ENCODE measurements around the gene SMARCD3.
A peak's percentile ranks its signal among the peaks of the same experiment; 100 is the strongest.

Gene SMARCD3

GRCh38 chr7:151257990-151258389, 9.5 kb upstream of the SMARCD3 start:
- TF ChIP-seq Cebpa-rat (IDR thresholded peaks at IDR 0.05): no peak
- H3K4me1 ChIP-seq: no peaks in the 10 kb centered on the region
- H3K9me3 ChIP-seq: no peaks in the 10 kb centered on the region
- no peak overlapping the region for H3K4me2 ChIP-seq
- peaks cover 51% of the 10 kb centered on the region for H3K27me3 ChIP-seq
- H3K36me3 ChIP-seq: no peaks in the 10 kb centered on the region
- peaks cover 22% of the 10 kb centered on the region; the same call in 1 of the 2 replicates for H4K20me1 ChIP-seq
- no peak overlapping the region for H3K4me3 ChIP-seq
- no peak overlapping the region for H3K27ac ChIP-seq
- H3K9ac ChIP-seq: no peak overlapping the region

GRCh38 chr7:151256410-151257045, 8.0 kb upstream of the SMARCD3 start:
- peaks cover 66% of the 10 kb centered on the region for H3K27me3 ChIP-seq

GRCh38 chr7:151255390-151255789, 6.9 kb upstream of the SMARCD3 start:
- peaks cover 13% of the 10 kb centered on the region for H3K4me1 ChIP-seq
- H3K4me2 ChIP-seq: no peak overlapping the region
- no peaks in the 10 kb centered on the region for H3K36me3 ChIP-seq
- no peak for TF ChIP-seq Cebpa-rat (IDR thresholded peaks at IDR 0.05)
- no peaks in the 10 kb centered on the region for H3K9me3 ChIP-seq
- peaks cover 77% of the 10 kb centered on the region for H3K27me3 ChIP-seq
- H3K27ac ChIP-seq: no peak overlapping the region
- no peak overlapping the region for H3K4me3 ChIP-seq
- H4K20me1 ChIP-seq: peaks cover 48% of the 10 kb centered on the region
- H3K9ac ChIP-seq: no peak overlapping the region

More at GRCh38 chr7:151256410-151257045, 8.0 kb upstream of the SMARCD3 start:
- Histone ChIP-seq H3K4me2 (no peak overlapping the region), H3K36me3 (no peaks in the 10 kb centered on the region), H3K9ac (no peak overlapping the region), H3K9me3 (no peaks in the 10 kb centered on the region), H3K4me1 (peaks cover 8% of the 10 kb centered on the region), H4K20me1 (peaks cover 36% of the 10 kb centered on the region), H3K4me3 (no peak overlapping the region), H3K27ac (no peak overlapping the region)
- TF ChIP-seq Cebpa-rat (IDR thresholded peaks at IDR 0.05): no peak

- no peak for TF ChIP-seq Cebpa-rat (IDR thresholded peaks at IDR 0.05)
- peaks cover 82% of the 10 kb centered on the region for H3K27me3 ChIP-seq
Observed at GRCh38 chr7:151254851-151255250, 6.4 kb upstream of the SMARCD3 start.

GRCh38 chr7:151254316-151254715, 5.8 kb upstream of the SMARCD3 start:
- H3K27me3 ChIP-seq: peaks cover 88% of the 10 kb centered on the region
- no peak overlapping the region for H3K9ac ChIP-seq
- H3K9me3 ChIP-seq: no peaks in the 10 kb centered on the region
- H3K4me2 ChIP-seq: no peak overlapping the region
- no peak overlapping the region for H3K4me3 ChIP-seq
- no peak for TF ChIP-seq Cebpa-rat (IDR thresholded peaks at IDR 0.05)
- H3K4me1 ChIP-seq: peaks cover 20% of the 10 kb centered on the region
- H4K20me1 ChIP-seq: peaks cover 58% of the 10 kb centered on the region
- no peak overlapping the region for H3K27ac ChIP-seq
- no peaks in the 10 kb centered on the region for H3K36me3 ChIP-seq

More at GRCh38 chr7:151254851-151255250, 6.4 kb upstream of the SMARCD3 start:
- no peak overlapping the region for H3K27ac ChIP-seq
- no peak overlapping the region for H3K4me3 ChIP-seq
- H3K4me1 ChIP-seq: peaks cover 15% of the 10 kb centered on the region
- no peaks in the 10 kb centered on the region for H3K9me3 ChIP-seq
- H4K20me1 ChIP-seq: peaks cover 53% of the 10 kb centered on the region
- H3K4me2 ChIP-seq: no peak overlapping the region
- H3K36me3 ChIP-seq: no peaks in the 10 kb centered on the region
- H3K9ac ChIP-seq: no peak overlapping the region

GRCh38 chr7:151252961-151253711, 4.6 kb upstream of the SMARCD3 start:
- Histone ChIP-seq H3K9ac (no peak overlapping the region), H3K27me3 (peaks cover 99% of the 10 kb centered on the region), H4K20me1 (peaks cover 68% of the 10 kb centered on the region), H3K36me3 (no peaks in the 10 kb centered on the region), H3K27ac (no peak overlapping the region), H3K4me3 (no peak overlapping the region), H3K4me1 (peaks cover 29% of the 10 kb centered on the region), H3K4me2 (no peak overlapping the region), H3K9me3 (no peaks in the 10 kb centered on the region)
- no peak for TF ChIP-seq Cebpa-rat (IDR thresholded peaks at IDR 0.05)

GRCh38 chr7:151252561-151252835, 4.0 kb upstream of the SMARCD3 start:
- Histone ChIP-seq H3K4me3 (peak overlapping the region; percentile 71; the same call in 1 of the 2 replicates), H3K27ac (no peak overlapping the region), H4K20me1 (peaks cover 74% of the 10 kb centered on the region), H3K4me2 (no peak overlapping the region; the same call in 1 of the 2 replicates), H3K4me1 (peaks cover 36% of the 10 kb centered on the region), H3K36me3 (no peaks in the 10 kb centered on the region), H3K9ac (no peak overlapping the region), H3K9me3 (no peaks in the 10 kb centered on the region), H3K27me3 (peaks cover 100% of the 10 kb centered on the region)
- no peak for TF ChIP-seq Cebpa-rat (IDR thresholded peaks at IDR 0.05)

- Histone ChIP-seq H3K9ac (peak overlapping the region; percentile 58), H3K4me1 (peaks cover 42% of the 10 kb centered on the region), H3K27me3 (peaks cover 100% of the 10 kb centered on the region), H3K9me3 (no peaks in the 10 kb centered on the region), H3K4me2 (peak overlapping the region; percentile 87), H3K36me3 (no peaks in the 10 kb centered on the region), H3K4me3 (peak overlapping the region; percentile 71), H4K20me1 (peaks cover 80% of the 10 kb centered on the region), H3K27ac (no peak overlapping the region)
- no peak for TF ChIP-seq Cebpa-rat (IDR thresholded peaks at IDR 0.05)
Observed at GRCh38 chr7:151251689-151252560, 3.4 kb upstream of the SMARCD3 start.

- Histone ChIP-seq H3K9ac (peak overlapping the region; percentile 58; the same call in 1 of the 2 replicates), H3K27me3 (peaks cover 100% of the 10 kb centered on the region), H3K27ac (no peak overlapping the region), H3K4me1 (peaks cover 42% of the 10 kb centered on the region), H3K4me3 (peak overlapping the region; percentile 71), H3K9me3 (no peaks in the 10 kb centered on the region), H3K36me3 (no peaks in the 10 kb centered on the region), H3K4me2 (peak overlapping the region; percentile 87), H4K20me1 (peaks cover 86% of the 10 kb centered on the region)
- TF ChIP-seq Cebpa-rat (IDR thresholded peaks at IDR 0.05): no peak
Observed at GRCh38 chr7:151251328-151251688, 2.8 kb upstream of the SMARCD3 start.

All from BLaER1 (cell line).